HG02759 (cell line): ENCODE measurements around the gene ZNF407.

ENCODE experiments used
- ATAC-seq: cut with Tn5 transposase; IDR thresholded peaks from one replicate; pipeline ENCODE4 v1.9.1; 2021; ENCODE audit warnings: mild to moderate bottlenecking, moderate library complexity; ENCODE audit not compliant: unreplicated experiment

Gene ZNF407

DNA sequence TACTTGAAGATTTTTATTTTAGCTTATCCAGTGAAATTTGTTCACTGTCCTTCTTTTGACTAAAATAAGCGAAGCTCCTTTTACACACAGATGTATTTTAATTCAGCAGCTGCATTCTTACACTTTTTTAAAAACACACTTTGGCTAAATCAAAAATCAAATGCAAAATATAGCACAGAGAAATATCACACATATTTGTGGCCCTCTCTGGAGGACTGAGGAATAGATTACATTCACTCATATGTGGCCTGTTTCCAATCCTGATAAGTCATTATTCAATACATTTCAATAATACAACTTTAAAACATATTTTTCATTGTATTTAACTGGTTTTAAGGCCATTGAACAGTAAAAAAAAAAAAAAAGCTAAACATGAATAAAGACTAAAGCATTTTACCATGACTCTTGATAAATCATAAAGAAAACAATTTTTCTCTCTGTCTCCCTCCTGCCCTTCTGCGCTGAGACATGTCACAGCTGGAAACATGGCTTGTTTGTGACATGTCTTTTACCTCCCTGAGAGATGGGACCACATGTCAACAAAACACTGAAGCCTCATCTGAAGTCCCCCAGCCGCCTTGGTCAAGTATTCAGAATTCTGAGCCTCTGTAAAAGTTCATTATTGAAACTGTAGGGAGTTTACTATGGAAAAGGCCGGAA, 221.0 kb downstream of the ZNF407 start:
- ATAC-seq = no peak

DNA sequence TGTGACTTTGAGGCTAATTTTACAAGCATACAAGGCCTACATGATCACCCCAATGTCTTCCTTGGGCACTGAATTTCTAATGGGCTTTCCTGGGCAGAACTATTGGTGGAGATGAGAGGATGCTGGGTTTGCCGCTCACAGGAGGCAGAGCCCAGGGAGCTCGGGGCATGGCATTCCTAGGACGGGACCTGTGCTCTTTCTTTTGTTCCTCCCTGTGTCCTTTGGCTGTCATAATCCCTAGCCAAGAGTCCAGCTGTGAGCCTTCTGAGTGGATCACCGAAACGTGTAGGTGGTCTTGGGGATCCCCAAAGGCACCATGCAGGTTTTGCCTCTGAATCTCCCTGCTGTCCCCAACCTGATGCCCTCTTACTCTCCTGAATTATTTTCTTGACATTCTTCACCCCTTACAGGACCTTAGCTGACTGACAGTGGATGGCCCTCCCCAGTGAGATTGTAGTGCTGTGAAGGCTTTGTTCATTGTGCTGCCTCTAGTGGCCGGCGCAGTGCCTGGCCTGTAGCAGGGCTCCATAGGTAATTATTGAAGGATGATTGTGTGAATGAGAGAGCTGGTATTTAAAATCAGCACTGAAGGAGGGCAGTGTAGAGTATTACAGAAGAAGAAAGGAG, 221.9 kb downstream of the ZNF407 start:
- ATAC-seq = peak; percentile 87

DNA sequence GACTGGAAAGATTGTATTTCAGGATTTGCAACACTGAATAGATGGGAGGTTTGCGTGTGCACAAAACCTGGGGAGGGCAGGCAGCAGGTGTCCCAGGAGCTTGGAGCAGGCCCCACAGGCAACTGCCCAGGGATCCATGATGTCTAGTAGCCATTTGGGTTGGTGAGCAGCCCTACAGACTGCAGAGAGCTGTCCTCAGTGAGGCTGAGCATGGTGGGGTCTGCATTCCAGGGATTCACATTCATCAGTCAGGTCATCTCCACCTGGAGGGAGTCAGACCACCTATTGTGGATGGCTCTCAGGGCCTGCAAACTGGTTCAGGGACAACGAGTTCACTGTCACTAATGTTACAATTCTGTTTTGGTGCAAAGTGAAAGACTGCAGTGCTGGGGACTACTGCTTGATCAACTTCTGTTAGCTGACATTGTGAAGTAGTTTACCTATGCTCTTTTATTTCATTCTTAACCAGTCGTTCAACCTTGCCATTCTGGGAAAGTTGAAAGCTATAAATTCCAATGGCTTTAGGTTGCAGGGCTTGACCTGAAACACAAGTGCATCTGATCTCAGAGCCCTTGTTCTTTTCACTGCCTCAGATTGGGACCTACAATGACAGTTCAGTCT, 222.6 kb downstream of the ZNF407 start:
- ATAC-seq = no peak

DNA sequence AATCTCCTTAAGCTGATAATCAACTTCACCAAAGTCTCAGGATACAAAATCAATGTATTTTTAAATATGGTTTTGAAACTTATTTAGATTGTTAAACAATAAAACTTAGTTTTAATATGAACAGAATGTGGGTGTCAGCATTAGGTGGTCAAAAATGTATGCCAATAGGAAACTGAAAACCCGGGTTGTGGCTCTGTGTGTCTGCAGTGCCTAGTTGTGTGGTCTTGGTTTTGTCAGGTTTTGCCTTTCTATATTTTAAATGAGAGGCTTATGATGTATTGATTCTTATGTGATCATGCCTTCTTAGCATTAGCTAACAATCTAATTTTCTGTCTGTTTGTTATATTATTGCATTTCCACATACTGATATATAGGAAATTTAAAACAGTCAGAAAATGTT, 227.8 kb downstream of the ZNF407 start:
- ATAC-seq = no peak

DNA sequence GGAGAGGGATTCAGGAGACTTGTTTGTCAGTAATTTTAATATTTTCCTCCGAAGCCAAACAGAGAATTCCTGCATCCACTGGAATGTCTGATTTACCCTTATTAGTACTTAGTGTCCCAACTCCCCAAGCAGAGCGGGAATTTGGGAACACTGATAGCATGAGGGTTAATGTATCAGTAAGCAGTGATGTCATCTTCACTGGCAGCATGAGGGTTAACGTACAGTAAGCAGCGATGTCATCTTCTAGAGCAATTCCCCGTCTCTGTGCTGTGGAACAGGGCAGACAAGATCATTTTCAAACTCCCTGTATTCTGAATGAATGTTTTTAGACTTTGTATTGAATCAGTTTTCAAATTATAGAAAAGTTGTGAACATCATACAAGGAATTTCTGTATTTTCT, 228.9 kb downstream of the ZNF407 start:
- no peak for ATAC-seq

DNA sequence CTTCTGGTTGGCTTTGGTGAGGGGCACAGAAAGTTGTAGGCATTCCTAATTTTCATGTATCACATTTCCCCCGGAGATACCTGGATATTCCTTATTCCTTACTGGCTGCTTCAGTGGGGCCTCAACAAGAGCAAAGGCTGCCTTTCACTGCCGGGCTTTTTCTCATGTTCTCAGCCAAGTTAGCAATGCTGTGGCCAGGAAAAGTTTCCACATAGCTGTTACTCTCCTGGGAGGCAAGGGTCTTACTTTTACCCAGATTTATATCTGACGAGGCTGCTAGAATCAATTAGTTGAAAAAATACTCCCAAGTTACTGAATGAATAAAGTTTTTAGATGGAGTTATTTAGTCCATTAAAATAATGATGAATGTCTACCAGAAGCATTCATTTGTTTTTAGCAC, 230.5 kb downstream of the ZNF407 start:
- no peak for ATAC-seq

DNA sequence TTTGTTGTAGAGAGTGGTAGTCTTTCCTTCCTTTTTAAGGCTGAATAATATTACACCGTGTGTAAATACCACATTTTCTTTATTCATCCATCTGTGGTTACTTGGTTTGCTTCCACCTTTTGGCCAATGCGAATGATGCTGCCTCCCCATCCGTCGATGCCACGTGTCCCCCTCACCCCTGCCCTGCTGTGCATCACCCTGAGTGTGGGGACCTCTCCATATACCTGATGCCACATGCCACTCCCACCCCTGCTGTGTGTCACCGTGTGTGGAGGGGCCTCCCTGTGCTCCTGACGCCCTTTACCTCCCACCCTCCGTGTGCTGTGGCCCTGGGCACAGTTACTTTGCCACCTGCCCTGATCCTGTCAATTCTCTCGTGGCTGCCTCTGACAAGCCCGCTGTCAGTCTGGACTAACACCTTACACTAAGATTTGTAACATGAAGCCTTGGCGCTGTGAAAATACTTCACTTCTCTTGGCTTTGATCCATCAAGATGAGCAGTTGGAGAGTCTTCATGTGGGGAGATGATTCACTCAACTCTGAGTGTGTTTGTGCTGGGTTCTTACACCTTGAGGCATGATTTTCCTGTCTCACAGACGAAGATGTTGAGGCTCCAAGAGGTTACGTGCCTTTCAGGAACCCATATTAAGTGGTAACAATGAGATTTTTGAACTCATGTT, 234.0 kb downstream of the ZNF407 start:
- no peak for ATAC-seq

DNA sequence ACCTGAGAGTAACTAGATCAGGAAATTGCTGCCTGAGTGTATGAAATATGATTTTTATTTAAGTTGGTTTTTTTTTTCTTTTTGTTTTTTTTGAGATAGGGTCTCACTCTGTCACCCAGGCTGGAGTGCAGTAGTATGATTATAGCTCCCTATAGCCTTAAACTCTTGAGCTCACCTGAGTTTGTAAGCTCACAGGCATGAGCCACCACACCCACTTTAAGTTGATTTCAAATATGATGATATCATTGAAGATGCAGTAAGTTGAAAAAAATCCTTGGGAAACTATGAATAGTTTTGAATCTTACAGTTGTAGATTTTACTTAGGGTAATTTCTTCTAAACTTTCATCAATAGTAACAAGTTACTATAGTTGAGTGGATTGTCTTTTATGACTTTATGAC, 234.7 kb downstream of the ZNF407 start:
- ATAC-seq = no peak

DNA sequence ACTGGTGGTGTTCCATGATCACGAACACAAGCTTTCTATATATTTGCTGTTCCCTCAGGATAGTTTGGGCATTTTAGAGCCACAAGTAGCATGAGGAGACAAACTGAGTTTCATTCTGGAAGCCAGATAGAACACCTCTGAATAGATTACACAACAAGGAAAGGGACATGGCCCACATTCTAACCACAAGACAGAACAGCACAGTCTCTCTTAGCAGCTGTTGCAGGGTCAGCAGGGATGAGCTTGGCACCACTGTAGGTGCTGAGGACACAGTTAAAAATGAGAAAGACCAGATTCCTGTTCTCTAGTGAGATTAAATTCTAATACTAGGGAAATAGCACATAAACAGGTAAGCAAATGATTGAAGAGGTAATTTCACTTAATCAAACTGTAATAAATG, 235.3 kb downstream of the ZNF407 start:
- ATAC-seq = no peak

DNA sequence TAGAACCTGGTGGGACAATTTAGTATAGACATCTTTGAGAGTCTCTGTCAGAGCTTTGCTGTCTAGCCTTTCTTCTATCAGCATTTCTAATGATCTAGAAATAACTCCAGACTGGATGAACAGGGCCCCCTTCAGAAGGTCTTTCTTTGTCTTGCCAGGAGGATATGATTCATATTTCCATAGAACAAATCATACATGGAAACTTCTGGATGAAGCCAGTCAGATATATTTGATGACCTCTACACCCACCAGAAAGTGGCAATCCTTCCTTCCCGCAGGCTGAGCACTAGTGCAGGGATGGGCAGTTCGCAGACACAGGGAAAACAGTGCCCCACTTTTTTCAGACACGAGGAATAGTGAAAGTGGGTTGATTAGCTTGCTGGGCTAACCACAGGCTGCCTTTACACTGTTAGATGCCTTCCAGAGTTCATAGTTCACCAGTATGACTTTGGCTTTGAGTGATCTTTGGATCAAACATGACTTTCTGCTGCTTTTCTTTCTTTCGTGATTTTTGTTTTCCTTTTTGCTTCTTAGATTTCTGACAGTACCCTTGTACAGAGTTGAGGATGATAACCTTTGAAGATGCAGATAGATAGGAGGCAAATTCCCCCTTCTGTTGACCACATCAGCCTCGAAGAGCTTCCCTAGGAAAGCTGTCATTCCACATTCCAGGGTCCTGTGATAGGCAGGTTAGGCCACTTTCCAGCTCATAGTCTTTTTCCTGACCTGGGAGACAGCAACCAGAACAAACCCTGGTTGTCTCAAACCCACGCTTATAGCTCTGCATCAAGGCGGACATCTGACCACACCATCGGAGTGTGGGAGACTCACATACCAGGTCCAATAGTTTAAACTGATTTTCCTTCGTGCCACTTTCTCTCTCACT, 237.0 kb downstream of the ZNF407 start:
- ATAC-seq = no peak

DNA sequence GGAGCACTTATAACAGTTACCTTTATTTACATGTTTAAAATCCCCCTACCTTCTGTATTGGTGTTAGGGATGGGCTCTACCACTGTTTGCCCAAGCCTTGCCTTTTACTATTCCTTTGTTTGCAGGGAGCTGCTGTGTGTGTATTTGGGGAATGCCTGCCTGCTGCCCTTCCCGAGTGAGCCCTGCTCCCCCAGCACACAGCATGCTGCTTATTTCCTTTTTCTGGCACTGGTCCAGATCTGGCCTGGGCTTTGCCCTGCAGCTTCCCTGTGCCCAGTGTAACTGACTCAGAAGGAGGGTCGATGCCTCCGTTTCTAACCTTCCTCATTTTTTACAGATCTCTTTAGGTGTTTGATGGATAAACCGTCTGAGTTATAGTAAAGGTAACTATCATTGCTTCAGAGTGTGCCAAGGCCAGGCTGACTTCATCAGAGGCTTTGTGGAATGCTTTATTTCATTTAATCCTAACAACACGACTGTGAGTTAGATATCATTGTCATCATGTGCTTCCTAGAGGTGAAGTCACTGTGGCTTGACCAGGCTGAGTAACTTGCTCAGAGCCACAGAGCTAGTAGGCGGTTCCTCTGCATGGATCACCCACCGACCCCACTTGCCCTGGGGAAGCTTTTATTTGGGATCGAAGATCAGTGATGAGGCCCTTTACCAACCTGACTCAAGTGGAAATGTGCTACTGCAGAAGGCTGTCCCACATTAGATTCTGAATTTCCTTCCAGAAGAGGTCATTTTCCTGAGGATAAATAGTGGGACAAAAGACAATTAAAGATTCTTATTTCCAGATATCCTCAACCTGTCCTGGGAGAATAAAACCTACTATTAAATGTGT, 238.8 kb downstream of the ZNF407 start:
- ATAC-seq = no peak

DNA sequence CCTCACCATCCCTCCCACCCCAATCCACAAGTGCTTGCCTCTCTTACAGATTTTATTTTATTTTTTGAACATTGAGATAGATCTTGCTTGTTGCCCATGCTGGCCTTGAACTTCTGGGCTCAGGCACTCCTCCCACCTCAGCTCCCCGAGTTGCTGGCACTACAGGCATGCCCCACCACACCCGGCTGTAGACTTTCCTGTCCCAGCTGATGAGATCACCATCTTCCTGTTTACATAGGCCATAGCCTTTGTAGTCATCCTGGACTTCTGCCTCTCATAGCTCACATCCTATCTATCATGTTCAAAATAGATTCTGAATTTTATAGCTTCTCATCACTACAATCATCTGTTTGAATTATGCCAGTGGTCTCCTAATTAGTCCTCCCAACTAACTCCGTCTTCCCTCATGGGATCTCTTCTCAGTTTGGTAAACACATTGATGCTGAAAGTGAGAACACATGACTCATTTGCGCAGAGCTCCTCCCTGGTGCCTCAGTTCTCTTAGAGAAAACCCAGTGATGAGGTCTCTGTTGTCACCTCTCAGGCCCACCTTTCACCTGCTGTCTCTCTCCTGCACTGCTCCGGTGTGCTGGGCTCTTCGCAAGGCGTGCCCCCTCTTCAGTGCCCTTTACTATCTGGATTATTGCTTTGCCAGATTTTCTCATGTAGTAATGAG, 243.0 kb downstream of the ZNF407 start:
- no peak for ATAC-seq

DNA sequence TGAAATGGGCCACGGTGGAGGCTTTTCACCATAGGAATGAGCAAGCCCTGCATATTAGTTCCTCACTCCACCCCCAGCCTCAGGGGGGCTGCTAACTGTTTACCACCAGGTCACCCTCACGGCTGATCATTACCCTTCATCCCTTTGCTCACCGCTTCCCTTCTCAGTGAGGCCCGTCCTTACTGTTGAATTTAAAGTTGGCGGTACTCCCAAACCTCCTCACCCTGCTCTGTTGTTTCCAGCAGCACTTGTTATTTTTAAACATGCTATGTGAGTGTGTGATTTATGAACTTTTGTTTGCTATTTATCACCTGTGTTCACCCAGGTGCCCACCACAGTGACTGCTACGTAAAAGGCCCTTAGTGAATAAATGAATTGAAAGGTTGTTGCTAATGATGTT, 243.6 kb downstream of the ZNF407 start:
- ATAC-seq = no peak

DNA sequence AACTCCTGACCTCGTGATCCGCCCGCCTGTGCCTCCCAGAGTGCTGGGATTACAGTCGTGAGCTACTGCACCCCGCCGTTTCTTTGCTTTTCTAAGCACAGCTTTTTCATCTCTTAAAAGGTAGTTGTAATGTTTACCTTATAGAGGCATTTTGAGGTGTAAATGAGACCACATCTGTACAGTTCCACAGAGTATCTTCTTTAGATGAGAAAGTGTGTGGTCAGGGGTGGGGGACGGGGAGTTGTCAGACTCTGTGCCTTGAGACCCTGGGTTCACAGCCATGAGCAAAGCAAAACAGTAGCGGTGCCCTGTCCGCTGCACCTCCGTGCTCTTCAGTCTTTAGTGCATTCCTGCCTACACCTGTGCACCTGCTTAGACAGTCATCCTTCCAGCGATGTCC, 251.6 kb downstream of the ZNF407 start:
- ATAC-seq = no peak

DNA sequence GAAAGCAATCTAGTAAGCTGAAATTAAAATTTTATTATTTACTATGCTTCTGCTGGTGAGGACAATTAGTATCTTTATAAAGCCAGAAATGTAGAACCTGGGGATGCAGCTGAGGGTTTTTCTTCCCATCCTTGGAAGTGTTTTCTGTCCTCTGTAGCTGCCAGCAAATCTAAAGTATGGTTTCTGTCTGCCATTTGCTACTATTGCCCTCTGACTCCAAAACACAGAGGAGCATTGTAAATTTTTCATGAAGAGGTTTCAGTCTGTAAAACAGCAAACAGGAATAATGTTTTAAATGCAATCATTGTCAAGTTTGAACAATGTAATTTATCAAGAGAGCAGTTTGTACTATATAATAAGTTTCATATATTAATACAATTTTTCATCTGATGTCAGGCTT, 258.8 kb downstream of the ZNF407 start:
- no peak for ATAC-seq

DNA sequence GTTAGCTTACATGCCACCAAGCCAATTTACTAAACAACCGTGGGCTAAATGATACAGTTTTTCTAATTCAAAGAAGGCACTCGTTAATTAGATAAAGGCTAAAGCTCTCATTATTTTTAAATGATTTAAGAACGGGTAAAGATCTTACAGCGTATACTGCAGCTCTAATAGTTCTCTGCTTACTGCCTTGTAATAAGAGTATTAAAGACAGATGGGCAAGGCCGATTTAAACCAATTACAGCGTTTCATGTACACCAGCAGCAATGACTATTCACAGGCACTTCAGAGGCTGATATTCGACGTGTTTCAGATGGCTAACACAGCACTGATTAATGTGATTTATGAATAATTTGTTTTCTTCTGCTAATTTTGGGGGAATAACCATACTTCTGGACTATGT, 259.3 kb downstream of the ZNF407 start:
- ATAC-seq = no peak

DNA sequence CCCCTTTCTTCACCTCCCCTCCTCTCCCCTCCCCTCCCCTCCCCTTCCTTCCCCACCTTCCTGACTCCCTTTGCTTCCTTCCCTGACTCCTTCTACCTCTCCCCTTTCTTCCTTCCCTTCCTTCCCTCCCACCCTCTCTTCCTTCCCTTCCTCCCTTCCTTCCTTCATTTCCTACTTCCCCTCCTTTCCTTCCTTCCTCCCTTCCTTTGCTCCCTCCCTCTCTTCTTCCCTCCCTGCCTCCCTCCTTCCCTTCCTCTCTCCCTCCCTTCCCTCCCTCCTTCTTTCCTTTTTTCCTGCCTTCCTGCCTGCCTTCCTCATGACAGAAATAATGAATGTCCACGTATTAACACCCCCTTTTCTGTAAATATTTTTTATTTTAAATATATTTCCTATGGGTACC, 260.2 kb downstream of the ZNF407 start:
- no peak for ATAC-seq

DNA sequence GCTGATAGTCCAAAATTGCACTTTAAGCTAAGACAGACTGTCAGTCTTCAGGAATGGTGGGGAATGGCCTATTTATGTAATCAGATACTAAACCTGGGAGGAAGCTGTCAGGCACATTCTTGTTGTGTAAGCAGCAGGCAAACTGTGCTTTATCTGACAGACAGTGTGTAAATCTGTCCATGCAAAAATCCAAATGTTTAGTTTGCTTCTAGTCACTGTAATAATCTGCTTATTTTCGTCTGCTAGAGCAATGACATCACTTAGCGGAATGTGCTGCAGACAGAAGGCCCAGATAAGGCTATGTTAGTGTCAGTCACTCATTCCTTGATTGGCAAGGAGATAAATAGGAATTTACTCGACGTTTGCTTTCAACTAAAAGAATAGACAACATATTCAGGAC, 263.5 kb downstream of the ZNF407 start:
- ATAC-seq = no peak

DNA sequence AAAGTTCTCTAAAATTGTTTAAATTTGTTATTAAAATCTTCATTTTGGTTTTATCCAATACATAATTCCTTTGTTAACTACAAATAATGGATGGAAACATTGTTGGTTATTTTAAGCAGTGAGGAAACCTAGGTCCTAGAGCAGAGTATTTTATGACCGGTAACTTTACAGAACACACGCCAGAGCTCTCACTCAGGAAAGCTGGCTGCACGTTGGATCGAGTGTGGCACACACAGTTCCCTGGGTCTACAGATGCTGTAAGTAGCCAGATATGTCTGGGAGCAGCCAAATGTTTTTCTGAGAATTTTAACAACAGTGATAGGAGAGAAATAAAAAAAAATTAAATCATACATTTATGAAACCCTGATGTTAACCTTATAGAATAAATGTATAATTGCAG, 264.4 kb downstream of the ZNF407 start:
- ATAC-seq = no peak

DNA sequence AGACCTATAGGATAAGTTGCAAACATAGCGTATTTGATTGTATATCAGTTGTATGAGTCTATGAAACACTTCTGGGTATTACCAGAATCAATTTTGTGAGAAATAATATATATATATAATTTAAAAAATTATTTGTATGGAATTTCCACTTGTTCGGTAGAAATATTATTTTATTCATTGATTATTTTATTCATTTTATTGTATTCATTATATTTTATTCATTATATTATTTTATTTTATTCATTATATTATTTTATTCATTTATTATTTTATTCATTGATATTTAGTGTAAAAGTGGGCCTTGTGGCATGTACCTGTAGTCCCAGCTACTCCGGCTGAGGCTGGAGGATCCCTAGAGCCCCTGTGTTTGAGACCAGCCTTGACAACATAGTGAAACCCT, 268.9 kb downstream of the ZNF407 start:
- no peak for ATAC-seq
